HG03066 (cell line): ENCODE results near the gene ASB2.

Experiments
- ATAC-seq: cut with Tn5 transposase; IDR thresholded peaks from one replicate; pipeline ENCODE4 v1.9.1; 2021; ENCODE audit warnings: low read depth; ENCODE audit not compliant: unreplicated experiment

ASB2 gene

GRCh38 chr14:93964281-93964680 lies 12.1 kb downstream of the ASB2 start:
- no peak for ATAC-seq

- no peak for ATAC-seq
These were observed 12.7 kb downstream of the ASB2 start for GRCh38 chr14:93963692-93964091.

GRCh38 chr14:93962701-93963601 lies 13.4 kb downstream of the ASB2 start:
- peak; percentile 47 for ATAC-seq

- ATAC-seq, result no peak
These were observed 14.8 kb downstream of the ASB2 start for GRCh38 chr14:93961620-93962019.

GRCh38 chr14:93960774-93961438 lies 15.5 kb downstream of the ASB2 start:
- no peak for ATAC-seq

GRCh38 chr14:93960108-93960475 lies 16.3 kb downstream of the ASB2 start:
- no peak for ATAC-seq

- peak; percentile 67 for ATAC-seq
These were observed 16.9 kb downstream of the ASB2 start for GRCh38 chr14:93959239-93960107.

GRCh38 chr14:93958567-93959238 lies 17.7 kb downstream of the ASB2 start:
- no peak for ATAC-seq

- ATAC-seq, result no peak
These were observed 18.4 kb downstream of the ASB2 start for GRCh38 chr14:93957751-93958566.

- no peak for ATAC-seq
These were observed 19.0 kb downstream of the ASB2 start for GRCh38 chr14:93957333-93957710.

- no peak for ATAC-seq
These were observed 19.6 kb downstream of the ASB2 start for GRCh38 chr14:93956514-93957332.

GRCh38 chr14:93955850-93956481 lies 20.4 kb downstream of the ASB2 start:
- no peak for ATAC-seq

- ATAC-seq, result no peak
These were observed 21.2 kb downstream of the ASB2 start for GRCh38 chr14:93954900-93955849.

- ATAC-seq, result no peak
These were observed 21.9 kb downstream of the ASB2 start for GRCh38 chr14:93954516-93954830.

GRCh38 chr14:93953739-93954515 lies 22.4 kb downstream of the ASB2 start:
- ATAC-seq, result no peak

- ATAC-seq, result no peak
These were observed 23.1 kb downstream of the ASB2 start for GRCh38 chr14:93953263-93953662.

GRCh38 chr14:93952829-93953228 lies 23.5 kb downstream of the ASB2 start:
- ATAC-seq, result no peak
